Endothelial cell of umbilical vein (primary cell): ENCODE results near the gene PPFIBP1. TPM values are rescaled to one million over a fixed set of nuclear protein-coding genes. Genes with fewer than 3 reads are reported as not detected.
A peak's percentile ranks its signal among the peaks of the same experiment; 100 is the strongest.

Experiments
- BruUV-seq: library from RNA; stranded (reverse); fragments of 400-500 nt; replicated peaks from 2 replicates; lab custom pipeline; 2021; lab: Mats Ljungman, UMichigan
- CTCF ChIA-PET: fragments of 300-600, 350-600 bp; sonication (Branson Sonifier 250); formaldehyde crosslinking; loops from one replicate; lab custom pipeline; 2021; ENCODE audit warnings: antibody characterized with exemption, inconsistent platforms; lab: Charles Lee
- POLR2A ChIA-PET: fragments of 300-600, 350-600 bp; sonication (Branson Sonifier 250); formaldehyde crosslinking; loops from one replicate; lab custom pipeline; 2021; ENCODE audit warnings: antibody characterized with exemption, inconsistent platforms; lab: Charles Lee
- DNase-seq: peaks from one replicate; pipeline ENCODE4 v3.0.0-alpha.2; 2011; ENCODE audit warnings: low read depth, low spot score
- FAIRE-seq: peaks from 2 replicates; lab custom pipeline; 2011; peaks lifted over from hg19 to GRCh38; lab: Jason Lieb, UNC
- H2AFZ ChIP-seq: 2 replicates; pipeline ENCODE4 v1.6.0; 2012; ENCODE audit warnings: low read depth, low read length, control low read depth, inconsistent platforms
- H3K27ac ChIP-seq: 2 replicates; pipeline ENCODE4 v1.5.1; 2011; ENCODE audit warnings: low read depth, mild to moderate bottlenecking, control low read depth, low read length, moderate library complexity; ENCODE audit not compliant: insufficient read depth
- H3K27me3 ChIP-seq, 2 experiments: 2 replicates each; pipeline versions ENCODE4 v1.6.0 to v1.6.1; 2011; ENCODE audit warnings: low read length in 2 of 2, mixed read lengths in 1 of 2; ENCODE audit not compliant: control insufficient read depth in 2 of 2, insufficient read depth in 2 of 2
- H3K36me3 ChIP-seq, 2 experiments: 2 replicates in 1 of 2; 3 replicates in 1 of 2; pipeline ENCODE4 v1.5.1; 2011; ENCODE audit warnings: low read length in 2 of 2, mild to moderate bottlenecking in 1 of 2, moderate library complexity in 1 of 2; ENCODE audit not compliant: control insufficient read depth in 2 of 2, insufficient read depth in 2 of 2; ENCODE audit errors: extremely low read depth in 1 of 2
- H3K4me1 ChIP-seq: 3 replicates; pipeline ENCODE4 v1.5.1; 2011; ENCODE audit warnings: mild to moderate bottlenecking, low read length; ENCODE audit not compliant: control insufficient read depth, insufficient read depth; ENCODE audit errors: extremely low read depth
- H3K4me2 ChIP-seq: 2 replicates; pipeline ENCODE4 v1.6.1; 2011; ENCODE audit warnings: low read length, control low read depth, mixed read lengths; ENCODE audit not compliant: insufficient read depth
- H3K4me3 ChIP-seq, 3 experiments: fragments of 200-600 bp in 1 of 3; sonication (generic), shearing (Covaris generic) in 1 of 3; replicated peaks in 1 of 3; 2 replicates each; pipeline ENCODE4 v1.5.1; 2011 to 2016; ENCODE audit warnings: control low read depth in 3 of 3, low read length in 3 of 3, mild to moderate bottlenecking in 2 of 3, inconsistent platforms in 1 of 3, low read depth in 1 of 3, moderate library complexity in 1 of 3; ENCODE audit not compliant: insufficient read depth in 1 of 3
- H3K79me2 ChIP-seq: 2 replicates; pipeline ENCODE4 v1.6.0; 2012; ENCODE audit warnings: low read length, inconsistent platforms; ENCODE audit not compliant: control insufficient read depth, insufficient read depth
- H3K9ac ChIP-seq: replicated peaks from 2 replicates; pipeline ENCODE3; 2011; ENCODE audit warnings: low read length, control low read depth; ENCODE audit not compliant: insufficient read depth; ENCODE audit errors: extremely low read depth
- H3K9me1 ChIP-seq: replicated peaks from 3 replicates; pipeline ENCODE4 v1.6.0; 2011; ENCODE audit warnings: mild to moderate bottlenecking, low read length; ENCODE audit not compliant: control insufficient read depth, insufficient read depth; ENCODE audit errors: extremely low read depth
- H3K9me3 ChIP-seq: replicated peaks from 2 replicates; pipeline ENCODE4 v1.5.1; 2012; ENCODE audit warnings: low read length, inconsistent platforms; ENCODE audit not compliant: control insufficient read depth, insufficient read depth
- H4K20me1 ChIP-seq: replicated peaks from 2 replicates; pipeline ENCODE3; 2011; ENCODE audit warnings: mild to moderate bottlenecking, low read length; ENCODE audit not compliant: control insufficient read depth, insufficient read depth; ENCODE audit errors: extremely low read depth
- CTCF ChIP-seq, 2 donors: IDR thresholded peaks; 1 replicate in 1 of 2; 2 replicates in 1 of 2; pipeline ENCODE4 v1.5.1; 2011; ENCODE audit warnings: low read length in 2 of 2, mild to moderate bottlenecking in 2 of 2, moderate library complexity in 2 of 2, control low read depth in 1 of 2, inconsistent platforms in 1 of 2, low read depth in 1 of 2; ENCODE audit not compliant: insufficient read depth in 1 of 2; ENCODE audit errors: extremely low read depth in 1 of 2
- EZH2 ChIP-seq: IDR thresholded peaks from 2 replicates; pipeline ENCODE4 v1.6.1; 2012; ENCODE audit warnings: borderline replicate concordance, low read depth, mild to moderate bottlenecking, moderate library complexity, low read length, inconsistent platforms; ENCODE audit not compliant: severe bottlenecking
- FOS ChIP-seq: IDR thresholded peaks from 2 replicates; pipeline ENCODE4 v1.6.1; 2011; ENCODE audit warnings: mild to moderate bottlenecking, low read length, moderate library complexity, borderline replicate concordance; ENCODE audit not compliant: insufficient read depth
- GATA2 ChIP-seq: IDR thresholded peaks from 2 replicates; pipeline ENCODE4 v1.7.0; 2011; ENCODE audit warnings: low read depth, mild to moderate bottlenecking, moderate library complexity, mixed read lengths, low read length; ENCODE audit not compliant: insufficient read length, insufficient read depth
- JUN ChIP-seq: IDR thresholded peaks from 2 replicates; pipeline ENCODE4 v1.6.1; 2011; ENCODE audit warnings: borderline replicate concordance, low read depth; ENCODE audit not compliant: insufficient read length, insufficient read depth
- MAX ChIP-seq: IDR thresholded peaks from 2 replicates; pipeline ENCODE4 v1.6.1; 2011; ENCODE audit not compliant: insufficient read depth, insufficient read length
- MYC ChIP-seq: IDR thresholded peaks from one replicate; pipeline ENCODE4 v1.6.1; 2011; ENCODE audit warnings: mild to moderate bottlenecking, low read depth, low read length
- POLR2A ChIP-seq: IDR thresholded peaks from 2 replicates; pipeline ENCODE4 v1.6.1; 2012; ENCODE audit warnings: low read depth, mild to moderate bottlenecking, control low read depth, low read length
- POLR2AphosphoS5 ChIP-seq: IDR thresholded peaks from 2 replicates; pipeline ENCODE4 v1.6.1; 2012; ENCODE audit warnings: low read depth, mild to moderate bottlenecking, control low read depth, low read length, moderate library complexity; ENCODE audit not compliant: insufficient read depth
- dilution Hi-C: fragments of 300-500 bp; cut with MboI; formaldehyde crosslinking; loops from one replicate; pipeline ENCODE4 v1.15.0; 2019; ENCODE audit warnings: low sequenced_read_pairs; ENCODE audit not compliant: extremely low pct_ligation_motif_present
- intact Hi-C: fragments of 100-400 bp; cut with micrococcal nuclease; formaldehyde crosslinking; loops from one replicate; pipeline ENCODE4 v1.10.0; 2022
- polyA plus RNA-seq, 4 experiments: library from polyadenylated mRNA; depleted of rRNA in 3 of 4; stranded (reverse) in 3 of 4; unstranded in 1 of 4; fragments of >200 nt; gene quantifications; 2 replicates each; pipeline versions ENCODE4 v1.2.1 to v1.2.3, GENCODE V29; 2011 to 2012; ENCODE audit warnings: missing spikeins in 1 of 4
- total RNA-seq: library from RNA; stranded (reverse); gene quantifications from 2 replicates; pipeline ENCODE4 v1.2.3, GENCODE V29; 2021

PPFIBP1 gene
- total and polyA plus RNA-seq, 2 donors (not counting 3 experiments of a cell fraction or from before 2014, with no cell fraction given): 45.5 to 154 TPM

GRCh38 chr12:27551172-27551840 lies 27.3 kb downstream of the PPFIBP1 start:
- H3K27me3 ChIP-seq: no peaks in the 10 kb centered on the region
- H3K4me2 ChIP-seq: no peak overlapping the region
- no peak for TF ChIP-seq GATA2
- TF ChIP-seq EZH2: no peak
- TF ChIP-seq FOS: no peak
- no peak for TF ChIP-seq MAX
- TF ChIP-seq POLR2AphosphoS5: no peak
- TF ChIP-seq MYC: no peak
- no peak for TF ChIP-seq POLR2A
- no peak for TF ChIP-seq JUN
- no peak for TF ChIP-seq CTCF (IDR thresholded peaks at IDR 0.05; ENCODE audit: extremely low read depth in 1 of 2, insufficient read depth in 1 of 2, low read depth in 1 of 2, low read length in 2 of 2)
- ChIA-PET CTCF (interaction anchor here (1.2 to 2.9 kb wide), 2 partner anchors 27 to 77 kb away, joined by 3 to 10 read pairs; no protein-coding TSS in a partner anchor), POLR2A (interaction anchor here (0.5 kb wide), 1 partner anchor 35 kb away, joined by 3 read pairs; no protein-coding TSS in a partner anchor)
- H3K9me3 ChIP-seq: no peaks in the 10 kb centered on the region
- peaks cover 91% of the 10 kb centered on the region for H3K79me2 ChIP-seq
- H3K36me3 ChIP-seq: no peaks in the 10 kb centered on the region
- no TSS peak for BruUV-seq
- no peak overlapping the region for H3K9ac ChIP-seq
- H3K9me1 ChIP-seq: no peaks in the 10 kb centered on the region
- intact Hi-C loops (no loop called here), dilution Hi-C loops (no loop called here)
- peak overlapping the region; percentile 12 for H3K27ac ChIP-seq
- H3K4me3 ChIP-seq: no peak overlapping the region
- no peak overlapping the region for H2AFZ ChIP-seq
- H4K20me1 ChIP-seq: no peaks in the 10 kb centered on the region
- DNase-seq (no peak), FAIRE-seq (no peak)
- H3K4me1 ChIP-seq: peaks cover 79% of the 10 kb centered on the region
